Right renal pelvis (tissue), 4 donors: Measurements from ENCODE around the gene GABBR1. TPM values are rescaled to one million over a fixed set of nuclear protein-coding genes. Genes with fewer than 3 reads are reported as not detected.
A peak's percentile ranks its signal among the peaks of the same experiment; 100 is the strongest.

Experiments used
- DNase-seq, 4 donors: peaks; one replicate each; pipeline ENCODE4 v3.0.0-alpha.2; 2013; ENCODE audit warnings: low read depth in 4 of 4, low spot score in 3 of 4, missing footprints in 1 of 4
- polyA plus RNA-seq, 4 donors: library from polyadenylated mRNA; unstranded; fragments of 120-200 nt; gene quantifications; one replicate each; pipeline ENCODE4 v1.2.1, GENCODE V29; 2013; ENCODE audit not compliant: insufficient read length in 4 of 4

Gene GABBR1
- polyA plus RNA-seq, 4 donors, result 57.5 to 81.1 (median 59.3) TPM

DNA sequence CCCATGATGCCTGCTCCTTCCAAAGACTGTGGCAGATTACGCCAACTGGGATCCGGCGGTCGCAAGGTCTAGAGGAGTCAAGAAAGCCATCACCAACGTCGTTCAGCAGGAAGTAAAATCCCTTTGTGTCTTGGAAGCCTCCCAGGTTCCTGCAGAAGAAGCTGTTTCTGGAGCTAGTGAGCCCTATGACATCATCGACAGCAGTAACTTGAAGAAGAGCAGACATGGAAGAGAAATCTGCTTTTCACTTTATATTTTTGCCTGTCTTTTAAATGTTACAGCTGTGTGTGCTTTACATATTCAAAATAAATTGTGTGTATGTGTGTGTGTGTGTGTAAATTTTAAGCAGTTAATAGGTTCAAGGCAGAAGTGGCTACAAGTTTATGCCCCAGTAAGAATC lies 55.4 kb downstream of the GABBR1 start:
- no peak for DNase-seq

DNA sequence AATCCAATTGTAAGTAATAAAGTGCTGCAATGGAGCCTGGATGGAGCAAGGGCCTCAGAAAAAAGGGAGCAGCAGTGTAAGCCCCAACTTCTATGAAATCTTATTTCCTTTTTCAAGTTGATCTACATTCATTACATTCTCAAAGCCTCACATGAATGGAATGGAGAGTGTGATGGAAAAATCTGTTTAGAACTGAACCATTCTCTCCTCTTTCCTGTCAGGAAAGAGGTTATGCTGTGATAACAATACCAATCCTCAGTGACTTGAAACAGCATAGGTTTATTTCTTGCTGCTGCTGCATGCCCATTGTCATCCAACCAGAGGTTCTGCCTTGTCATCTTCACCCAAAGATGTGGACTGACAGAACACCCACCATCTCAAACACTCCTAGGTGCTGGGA lies 56.9 kb downstream of the GABBR1 start:
- no peak for DNase-seq

DNA sequence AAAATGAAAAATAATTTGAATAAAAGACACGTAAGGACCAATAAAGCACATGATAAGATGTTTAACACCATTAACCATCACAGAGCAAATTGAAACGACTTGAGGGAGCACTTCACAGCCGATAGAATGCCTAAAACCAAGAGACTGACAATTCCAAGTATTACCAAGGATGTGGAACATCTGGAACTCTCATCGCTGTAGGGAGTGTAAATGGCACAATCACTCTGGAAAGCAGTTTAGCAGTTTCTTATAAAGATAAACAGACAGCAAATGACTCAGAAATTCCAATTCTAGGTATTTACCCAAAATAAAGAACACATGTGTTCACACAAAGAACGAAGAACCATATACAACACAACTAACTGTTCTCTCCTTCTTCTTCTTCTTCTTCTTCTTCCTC lies 65.0 kb downstream of the GABBR1 start:
- DNase-seq, result no peak

DNA sequence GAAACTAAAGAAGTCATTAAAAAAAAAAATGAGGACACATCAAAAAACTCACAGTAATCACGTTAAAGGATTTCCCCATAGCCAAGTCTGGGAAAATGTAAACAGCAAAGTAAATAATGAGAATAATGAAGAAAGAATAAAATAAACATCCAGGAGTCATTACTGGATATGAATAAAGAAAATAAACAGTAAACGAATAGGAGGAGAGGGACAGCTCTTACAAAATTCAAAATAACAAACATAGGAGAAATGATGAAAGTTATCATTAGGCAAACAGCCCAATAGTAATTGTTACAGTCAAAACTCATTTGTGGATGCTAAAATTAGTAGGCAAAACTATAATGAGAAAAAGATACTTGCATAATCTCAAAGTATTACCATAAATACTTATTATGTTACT lies 65.4 kb downstream of the GABBR1 start:
- no peak for DNase-seq

DNA sequence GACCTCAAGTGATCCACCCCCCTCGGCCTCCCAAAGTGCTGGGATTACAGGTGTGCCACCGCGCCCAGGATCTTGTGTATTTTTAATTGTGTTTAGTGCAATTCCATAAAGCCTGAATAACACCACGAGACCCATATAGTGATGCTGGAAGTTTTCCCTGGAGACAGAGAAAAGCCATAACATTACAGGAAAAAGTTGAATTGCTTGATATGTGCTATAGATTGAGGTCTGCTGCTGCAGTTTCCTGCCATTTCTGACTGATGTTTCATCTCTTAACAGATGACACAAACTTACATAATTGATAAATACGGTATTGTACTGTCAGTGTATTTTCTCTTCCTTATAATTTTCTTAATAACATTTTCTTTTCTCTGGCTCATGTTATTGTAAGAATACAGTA lies 66.1 kb downstream of the GABBR1 start:
- no peak for DNase-seq

DNA sequence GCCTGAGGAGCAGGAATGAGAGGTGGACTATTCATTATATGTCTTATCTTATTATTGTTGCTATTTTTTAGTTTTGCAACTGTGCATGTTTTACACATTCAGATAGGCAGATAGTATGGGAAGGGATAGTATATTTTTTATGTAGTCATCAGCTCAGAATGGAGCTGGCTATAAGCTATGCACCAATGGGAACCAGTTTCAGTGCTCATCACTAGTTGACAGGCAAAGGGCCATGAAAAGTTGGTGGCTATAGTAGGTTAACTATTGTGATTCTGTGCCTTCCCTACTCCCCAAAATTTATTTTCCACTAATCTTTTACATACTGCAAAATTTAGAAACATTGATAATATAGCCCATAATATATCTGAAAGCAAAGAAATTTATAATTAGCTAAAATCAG lies 68.1 kb downstream of the GABBR1 start:
- DNase-seq, result no peak

DNA sequence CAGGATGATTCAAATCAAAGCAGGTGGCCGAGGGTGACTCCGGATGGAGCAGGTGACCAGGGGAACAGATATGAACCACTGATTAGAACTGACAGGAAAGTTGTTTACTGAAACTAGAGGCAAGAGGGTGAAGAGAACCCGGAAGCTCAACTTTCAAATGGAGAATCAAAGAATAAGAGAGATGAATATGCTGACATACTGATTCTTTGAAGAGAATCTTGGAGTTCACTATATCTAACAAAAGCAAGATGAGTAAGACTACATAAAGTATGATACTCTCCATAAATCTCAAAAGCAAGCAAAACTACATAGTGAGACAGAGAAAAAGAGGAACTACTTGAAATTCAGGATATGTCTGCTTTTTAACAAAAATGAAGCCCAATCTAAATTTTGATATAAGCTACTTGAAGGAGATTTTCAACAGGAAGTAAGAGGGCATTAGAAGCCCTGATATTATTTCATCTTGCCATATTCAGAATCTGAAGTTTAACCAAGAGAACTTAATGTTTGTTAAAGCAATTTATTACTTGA lies 69.5 kb downstream of the GABBR1 start:
- no peak for DNase-seq

DNA sequence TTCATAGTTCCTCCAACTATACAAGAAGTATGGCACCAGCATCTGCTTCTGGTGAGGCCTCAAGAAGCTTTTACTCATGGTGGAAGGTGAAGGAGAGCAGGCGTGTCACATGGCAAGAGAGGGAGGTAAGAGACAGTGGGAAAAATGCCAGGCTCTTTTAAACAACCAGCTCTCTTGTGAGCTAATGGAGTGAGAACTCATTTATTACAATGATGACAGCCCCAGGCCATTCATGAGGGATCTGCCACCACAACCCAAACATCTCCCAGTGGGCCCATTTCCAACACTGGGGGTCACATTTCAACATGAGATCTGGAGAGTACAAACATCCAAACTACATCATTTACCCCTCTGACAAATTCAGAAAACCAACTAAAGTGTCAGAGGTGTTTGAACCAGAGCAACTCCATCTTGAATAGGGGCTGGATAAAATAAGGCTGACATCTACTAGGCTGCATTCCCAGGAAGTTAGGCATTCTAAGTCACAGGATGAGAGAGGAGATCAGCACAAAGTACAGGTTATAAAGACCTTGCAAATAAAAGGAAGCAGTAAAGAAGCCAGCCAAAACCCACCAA lies 71.3 kb downstream of the GABBR1 start:
- DNase-seq, result no peak

DNA sequence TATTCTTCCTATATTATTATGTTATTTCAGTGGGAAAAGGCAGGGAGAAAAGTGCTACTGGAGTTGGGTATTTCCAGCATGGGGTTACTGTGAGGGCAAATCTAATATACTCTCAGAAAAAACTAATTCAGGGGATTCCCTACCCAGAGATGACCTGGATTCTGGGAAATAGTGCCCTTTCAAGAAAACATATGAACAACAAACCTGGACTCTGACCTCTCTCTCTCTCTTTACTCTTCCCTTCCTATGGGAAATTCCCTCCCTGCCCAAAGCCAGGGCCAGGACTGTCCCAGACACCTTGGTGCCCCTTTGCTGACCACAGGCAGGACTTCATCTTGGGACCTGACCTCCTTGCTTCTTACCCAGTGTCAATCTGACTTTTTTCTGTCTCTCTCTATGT lies 71.9 kb downstream of the GABBR1 start:
- DNase-seq, result no peak

DNA sequence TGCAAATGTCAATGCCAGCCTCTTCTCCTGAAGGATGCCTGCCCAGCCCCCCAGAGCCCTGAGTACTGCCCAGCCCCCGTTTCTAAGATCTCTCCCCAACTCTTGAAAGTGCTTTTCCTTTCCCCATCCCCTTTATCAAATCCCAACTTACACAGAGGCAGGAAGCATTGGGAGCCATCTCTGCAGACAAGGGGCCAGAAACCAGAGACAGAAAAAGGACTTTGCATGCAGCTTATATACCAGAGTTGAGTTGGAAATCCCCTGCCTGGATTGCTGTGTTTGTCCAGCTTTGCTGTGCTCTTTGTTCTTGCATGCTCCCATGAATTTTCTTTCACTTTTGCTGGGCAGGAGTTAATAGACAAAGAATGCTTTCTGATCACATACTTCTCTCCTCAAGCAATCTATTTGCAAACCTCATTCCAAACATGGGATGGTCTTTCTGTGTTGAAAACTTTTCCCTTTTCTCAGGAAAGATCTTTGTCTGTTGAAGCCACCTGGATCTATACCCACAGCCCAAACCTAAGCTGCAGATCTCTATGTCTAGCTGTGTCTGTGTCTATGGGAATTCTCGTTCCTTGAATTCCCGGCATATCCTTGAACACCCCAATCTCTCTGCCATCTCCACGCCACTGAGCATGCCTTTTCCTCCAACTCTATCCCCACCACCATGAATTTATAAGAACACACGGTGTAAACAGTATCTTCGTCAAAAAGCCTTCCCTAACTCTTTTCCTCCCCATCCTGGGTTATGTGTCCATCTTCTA lies 73.3 kb downstream of the GABBR1 start, which contains the start of gene UBD:
TSS of gene UBD (minus strand) at position 209 of the 764 bp plus-strand sequence. CDS start at position 178, 31 bp downstream.
- DNase-seq, result no peak

DNA sequence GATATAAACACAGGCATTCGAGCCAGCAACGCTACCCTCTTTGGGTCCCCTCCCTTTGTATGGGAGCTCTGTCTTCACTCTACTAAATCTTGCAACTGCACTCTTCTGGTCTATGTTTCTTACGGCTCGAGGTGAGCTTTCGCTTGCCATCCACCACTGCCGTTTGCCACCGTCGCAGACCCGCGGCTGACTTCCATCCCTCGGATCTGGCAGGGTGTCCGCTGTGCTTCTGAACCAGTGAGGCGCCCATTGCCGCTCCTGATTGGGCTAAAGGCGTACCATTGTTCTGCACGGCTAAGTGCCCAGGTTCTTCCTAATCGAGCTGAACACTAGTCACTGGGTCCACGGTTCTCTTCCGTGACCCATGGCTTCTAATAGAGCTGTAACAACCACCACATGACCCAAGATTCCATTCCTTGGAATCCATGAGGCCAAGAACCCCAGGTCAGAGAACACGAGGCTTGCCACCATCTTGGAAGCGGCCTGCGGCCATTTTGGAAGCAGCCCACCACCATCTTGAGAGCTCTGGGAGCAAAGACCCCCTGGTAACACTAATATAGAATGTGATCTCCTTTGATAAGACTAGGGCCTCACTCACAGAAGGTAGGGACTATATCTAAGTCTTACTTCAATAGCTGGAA lies 74.4 kb downstream of the GABBR1 start:
- no peak for DNase-seq

DNA sequence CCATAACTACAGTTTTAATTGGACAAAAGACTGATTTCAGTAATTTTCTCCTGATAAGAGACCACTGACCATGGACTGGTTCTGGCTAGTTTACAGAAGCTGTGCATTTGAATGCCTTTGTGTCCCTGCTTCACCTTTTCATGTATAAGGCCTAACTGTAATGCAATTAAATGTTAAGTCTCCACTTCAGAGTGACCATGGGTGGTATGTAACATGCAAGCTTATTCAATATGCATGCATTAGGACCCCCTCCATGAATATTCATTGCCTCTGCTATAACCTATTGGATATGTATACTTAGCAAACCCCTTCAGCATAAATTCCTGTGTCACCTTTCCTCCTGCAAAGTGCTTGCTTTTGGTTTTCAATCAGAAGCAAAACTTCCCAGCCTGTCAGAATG lies 75.7 kb downstream of the GABBR1 start:
- DNase-seq, result no peak

DNA sequence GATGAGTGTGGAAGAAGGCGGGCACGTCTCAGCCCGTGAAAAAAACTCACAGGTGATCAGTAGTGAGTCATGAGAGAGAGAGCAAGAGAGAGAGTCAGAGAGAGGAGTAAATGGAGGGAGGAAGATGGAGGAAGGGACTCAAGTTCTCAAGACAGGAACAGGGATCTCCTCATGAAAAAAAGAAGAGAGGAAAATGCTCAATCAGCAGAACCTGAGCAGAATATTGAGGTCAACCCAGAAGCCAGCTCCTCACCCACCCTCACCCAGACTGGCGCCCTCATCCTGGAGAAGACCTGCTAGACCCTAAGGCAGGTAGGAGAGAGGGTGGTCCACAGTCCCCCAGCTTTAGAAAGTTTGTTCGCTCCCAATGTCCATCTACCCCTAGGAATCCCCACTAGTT lies 78.2 kb downstream of the GABBR1 start:
- DNase-seq, result no peak

DNA sequence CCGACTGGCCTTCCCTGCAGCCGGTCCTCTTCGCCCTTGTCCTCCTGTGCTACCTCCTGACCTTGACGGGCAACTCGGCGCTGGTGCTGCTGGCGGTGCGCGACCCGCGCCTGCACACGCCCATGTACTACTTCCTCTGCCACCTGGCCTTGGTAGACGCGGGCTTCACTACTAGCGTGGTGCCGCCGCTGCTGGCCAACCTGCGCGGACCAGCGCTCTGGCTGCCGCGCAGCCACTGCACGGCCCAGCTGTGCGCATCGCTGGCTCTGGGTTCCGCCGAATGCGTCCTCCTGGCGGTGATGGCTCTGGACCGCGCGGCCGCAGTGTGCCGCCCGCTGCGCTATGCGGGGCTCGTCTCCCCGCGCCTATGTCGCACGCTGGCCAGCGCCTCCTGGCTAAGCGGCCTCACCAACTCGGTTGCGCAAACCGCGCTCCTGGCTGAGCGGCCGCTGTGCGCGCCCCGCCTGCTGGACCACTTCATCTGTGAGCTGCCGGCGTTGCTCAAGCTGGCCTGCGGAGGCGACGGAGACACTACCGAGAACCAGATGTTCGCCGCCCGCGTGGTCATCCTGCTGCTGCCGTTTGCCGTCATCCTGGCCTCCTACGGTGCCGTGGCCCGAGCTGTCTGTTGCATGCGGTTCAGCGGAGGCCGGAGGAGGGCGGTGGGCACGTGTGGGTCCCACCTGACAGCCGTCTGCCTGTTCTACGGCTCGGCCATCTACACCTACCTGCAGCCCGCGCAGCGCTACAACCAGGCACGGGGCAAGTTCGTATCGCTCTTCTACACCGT lies 79.5 kb downstream of the GABBR1 start:
- peak; percentile 9 to 39 (median 28) for DNase-seq

DNA sequence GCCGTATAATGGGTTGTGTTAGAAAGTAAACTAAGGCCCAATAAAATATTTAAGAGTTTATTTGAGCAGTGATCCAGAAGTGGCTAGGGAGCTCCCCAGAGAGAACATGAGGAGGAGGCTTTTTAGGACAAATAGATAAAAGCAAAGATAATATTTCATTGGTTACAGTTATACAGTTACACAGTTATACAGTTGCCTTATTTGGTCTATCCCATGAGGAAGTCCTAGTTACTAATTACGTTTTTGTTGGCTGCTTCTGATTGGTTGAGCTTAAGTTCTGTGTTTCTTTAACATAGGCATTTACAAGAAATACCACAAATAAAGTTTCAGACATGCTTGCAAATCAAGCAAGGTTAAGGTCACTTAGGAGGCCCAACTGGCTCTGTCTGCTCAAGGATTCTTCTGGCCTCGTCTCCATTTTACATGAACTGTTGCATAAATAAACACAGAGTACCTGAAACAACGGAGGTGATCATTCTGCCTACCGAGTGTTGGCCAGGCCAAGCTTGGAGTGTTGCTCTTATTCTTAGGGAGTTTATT lies 80.4 kb downstream of the GABBR1 start:
- peak; percentile 28 to 62 (median 48) for DNase-seq

DNA sequence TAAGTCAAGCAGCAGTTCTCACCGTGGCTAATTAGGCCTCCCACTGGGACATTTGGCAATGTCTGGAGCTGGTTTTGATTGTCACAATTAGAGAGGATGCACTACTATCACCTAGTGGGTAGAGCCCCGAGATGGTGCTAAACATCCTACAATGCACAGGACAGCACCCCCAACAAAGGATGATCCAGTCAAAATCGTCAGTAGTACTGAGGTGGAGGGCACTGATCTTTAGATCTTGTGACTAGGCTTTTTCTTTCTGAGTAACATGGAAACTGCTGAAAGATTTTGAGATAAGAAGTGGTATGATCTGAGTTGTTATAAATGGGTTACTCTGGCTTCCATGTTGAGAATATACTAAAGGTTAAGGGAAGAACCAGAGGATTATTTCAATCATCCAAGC lies 85.4 kb downstream of the GABBR1 start:
- no peak for DNase-seq

DNA sequence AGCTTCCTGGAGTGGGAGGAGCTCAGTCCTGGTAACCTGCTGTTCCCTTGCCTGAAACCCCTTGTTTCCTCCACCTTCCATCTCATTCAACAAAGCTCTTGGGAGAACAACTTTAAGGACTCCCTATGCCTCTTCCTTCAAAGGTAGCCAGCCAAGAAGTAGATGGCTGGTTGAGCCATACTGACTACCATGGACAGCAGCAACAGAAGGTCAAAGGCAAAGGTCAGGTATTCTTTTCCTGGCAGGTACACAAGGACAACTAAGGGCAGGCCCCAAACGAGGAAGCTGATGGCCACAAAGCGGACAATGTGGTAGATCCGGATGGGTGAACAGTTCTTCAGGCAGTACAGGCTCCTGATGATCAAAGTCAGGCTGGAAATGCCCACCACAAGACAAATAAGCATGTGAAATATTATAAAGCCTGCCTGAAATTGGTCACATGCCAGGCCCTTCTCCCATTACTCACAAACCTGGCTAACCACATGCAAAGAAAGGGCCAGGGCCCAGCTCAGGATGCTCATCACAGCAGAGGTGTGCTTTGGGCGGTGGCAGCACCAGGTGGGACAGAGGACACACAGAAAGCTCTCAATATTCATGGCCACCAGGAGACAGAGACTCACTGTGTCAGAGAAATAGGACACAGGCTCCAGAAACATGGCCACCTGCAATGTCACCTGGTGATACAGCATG lies 95.1 kb downstream of the GABBR1 start:
- DNase-seq, result no peak

DNA sequence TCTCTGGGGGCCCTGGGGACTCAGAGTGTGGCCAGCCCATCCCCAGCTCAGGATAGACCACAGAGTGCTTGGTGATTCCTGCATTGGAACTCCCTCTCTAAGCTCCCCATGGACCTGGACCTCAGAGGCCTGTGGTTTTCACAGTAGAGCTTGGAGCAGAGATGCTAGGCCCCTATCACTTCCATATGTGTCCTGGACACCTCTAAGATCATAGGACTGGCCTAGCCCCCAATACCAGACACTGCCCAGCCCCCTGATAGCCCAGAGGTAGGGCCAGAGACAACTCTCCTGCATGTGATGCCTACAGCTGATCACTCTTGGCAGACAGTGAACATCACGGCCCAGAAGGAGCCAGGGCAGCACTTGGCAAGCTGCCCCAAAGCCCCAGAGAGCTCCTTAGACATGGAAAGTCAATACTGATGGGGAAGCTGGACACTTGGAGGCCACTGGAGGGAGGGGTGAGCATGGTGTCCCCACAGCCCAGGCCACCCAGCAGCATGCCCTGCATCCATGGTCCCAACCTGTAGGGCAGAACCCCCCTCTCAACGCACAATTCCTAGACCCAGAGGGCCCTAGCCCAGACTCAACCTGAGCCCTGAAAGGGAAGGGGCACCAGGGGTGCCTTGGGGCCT lies 100.5 kb downstream of the GABBR1 start:
- DNase-seq, result no peak

DNA sequence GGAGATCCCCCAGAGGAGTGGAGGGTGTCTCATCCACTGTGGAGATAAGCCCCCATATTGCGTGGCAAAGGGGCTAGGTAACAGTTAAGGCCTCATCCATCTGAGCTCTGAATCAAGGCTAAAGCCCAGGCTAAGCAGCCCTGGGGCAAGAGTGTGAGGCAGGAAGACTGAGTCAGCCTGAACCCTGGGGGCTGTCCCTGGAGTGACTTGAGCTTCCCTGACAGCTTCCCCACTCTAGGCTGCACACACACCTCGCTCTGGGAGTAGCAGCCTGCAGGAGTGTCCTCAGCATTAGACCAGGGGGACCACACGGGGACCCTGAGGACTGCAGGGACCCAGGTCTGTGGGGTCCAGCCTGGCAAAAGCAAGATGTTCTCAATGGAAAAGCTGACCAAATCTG lies 101.3 kb downstream of the GABBR1 start:
- DNase-seq, result no peak
